Heart left ventricle (tissue), 13 donors: ENCODE results near the gene NMNAT3.

Experiments used
- CTCF ChIP-seq, 12 donors: fragments of 200-600 bp; sonication (generic) in 4 of 12; IDR thresholded peaks; one replicate each; pipeline versions ENCODE4 v1.5.0 to v1.8.0; 2018 to 2022; ENCODE audit warnings: antibody characterized with exemption in 12 of 12, mild to moderate bottlenecking in 5 of 12
- POLR2A ChIP-seq, 2 donors: fragments of 450-650 bp; IDR thresholded peaks; one replicate each; pipeline ENCODE4 v1.6.1; 2017; ENCODE audit warnings: antibody characterized with exemption in 2 of 2, mild to moderate bottlenecking in 2 of 2, moderate library complexity in 2 of 2
- donor health status: ischemic (EF 13 %, LVEDD 7.1; RV severe dilation, severe dysfunction).
- donor health status: DM: no; HTN: yes; CAD: no.
- donor health status: DM: no; HTN: no; CAD: no.
- donor health status: ischemic (EF 25% LVEDD 6.9; RV normal size, moderate dysfunction).
- donor health status: ischemic (EF 25% LVEDD 5.7; RV mildly dilated, moderate dysfunction).
- donor health status: ischemic (EF 35%, LVEDD 5.7; RV mildly dilated, moderate dysfunction).
- donor health status: nonischemic (EF 11% LVEDD 7.7; RV severe dilation, severe dysfunction).
- donor health status: DM: yes; HTN: yes; CAD: no.
- donor health status: PGD.
- donor health status: ischemic (EF 29% LVEDD 5.4; RV normal size, mild dysfunction).
- donor health status: nonischemic (EF 23%, LVEDD 6.1; RV moderate dilation, normal function).

- TF ChIP-seq CTCF (IDR thresholded peaks at IDR 0.05) (no peak), POLR2A (IDR thresholded peaks at IDR 0.05) (no peak)
Observed at GRCh38 chr3:139630542-139630941, 47.2 kb downstream of the NMNAT3 start.
